Central memory CD4-positive, alpha-beta T cell (primary cell): Measurements from ENCODE around the gene RETN.

Source experiments
- DNase-seq: peaks from one replicate; pipeline ENCODE4 v3.0.0; 2022

Gene RETN

GRCh38 chr19:7685546-7686445 lies 16.9 kb downstream of the RETN start:
- DNase-seq = no peak

GRCh38 chr19:7687177-7687576 lies 18.3 kb downstream of the RETN start:
- DNase-seq = no peak

- no peak for DNase-seq
These were observed 20.3 kb downstream of the RETN start for GRCh38 chr19:7689165-7689564.

GRCh38 chr19:7690779-7691258 lies 22.0 kb downstream of the RETN start:
- DNase-seq = no peak

GRCh38 chr19:7691497-7691896 lies 22.6 kb downstream of the RETN start:
- DNase-seq = no peak

- peak; percentile 33 for DNase-seq
These were observed 23.7 kb downstream of the RETN start for GRCh38 chr19:7692417-7693088.

- DNase-seq = no peak
These were observed 25.6 kb downstream of the RETN start for GRCh38 chr19:7694499-7694898.

GRCh38 chr19:7697721-7698287 lies 29.0 kb downstream of the RETN start:
- no peak for DNase-seq

- no peak for DNase-seq
These were observed 29.7 kb downstream of the RETN start for GRCh38 chr19:7698583-7698982.

GRCh38 chr19:7699003-7699402 lies 30.2 kb downstream of the RETN start:
- DNase-seq = no peak

- DNase-seq = no peak
These were observed 30.9 kb downstream of the RETN start for GRCh38 chr19:7699417-7700401.

GRCh38 chr19:7701049-7701653 lies 32.3 kb downstream of the RETN start:
- DNase-seq = no peak

GRCh38 chr19:7701654-7702457 lies 33.0 kb downstream of the RETN start, which contains the start of gene FCER2:
Gene FCER2, minus strand, starts transcription at chr19:7702131. Its CDS starts 2,371 bp downstream, at chr19:7699760.
- DNase-seq = no peak

GRCh38 chr19:7703332-7703731 lies 34.5 kb downstream of the RETN start:
- no peak for DNase-seq

GRCh38 chr19:7704280-7705060 lies 35.6 kb downstream of the RETN start:
- DNase-seq = no peak

GRCh38 chr19:7705387-7706187 lies 36.7 kb downstream of the RETN start:
- DNase-seq = peak; percentile 80

GRCh38 chr19:7706188-7706954 lies 37.5 kb downstream of the RETN start:
- no peak for DNase-seq

GRCh38 chr19:7706955-7707456 lies 38.2 kb downstream of the RETN start:
- DNase-seq = no peak
